NCI-H2107 (cell line): ENCODE data around the gene SBF2.

Experiments used
- DNase-seq: peaks from one replicate; lab custom pipeline; 2025; lab: John Stamatoyannopoulos, UW

The SBF2 gene

GRCh38 chr11:9772218-9772617, 521.8 kb downstream of the SBF2 start:
- no peak for DNase-seq

- DNase-seq: no peak
Measured at GRCh38 chr11:9771071-9771511, 522.9 kb downstream of the SBF2 start.

- no peak for DNase-seq
Measured at GRCh38 chr11:9769621-9770020, 524.4 kb downstream of the SBF2 start.

GRCh38 chr11:9765320-9766101, 528.5 kb downstream of the SBF2 start:
- no peak for DNase-seq

GRCh38 chr11:9763301-9763700, 530.7 kb downstream of the SBF2 start:
- DNase-seq: no peak

GRCh38 chr11:9762531-9762930, 531.5 kb downstream of the SBF2 start:
- no peak for DNase-seq

- DNase-seq: no peak
Measured at GRCh38 chr11:9761441-9761945, 532.5 kb downstream of the SBF2 start.

- no peak for DNase-seq
Measured at GRCh38 chr11:9760193-9760575, 533.8 kb downstream of the SBF2 start.

- peak; percentile 31 for DNase-seq
Measured at GRCh38 chr11:9759519-9760192, 534.4 kb downstream of the SBF2 start.

GRCh38 chr11:9758637-9759518, 535.1 kb downstream of the SBF2 start:
- no peak for DNase-seq

- peak; percentile 37 for DNase-seq
Measured at GRCh38 chr11:9757809-9758636, 536.0 kb downstream of the SBF2 start.

GRCh38 chr11:9756878-9757277, 537.1 kb downstream of the SBF2 start:
- no peak for DNase-seq

- DNase-seq: no peak
Measured at GRCh38 chr11:9756461-9756860, 537.6 kb downstream of the SBF2 start.

- no peak for DNase-seq
Measured at GRCh38 chr11:9755561-9756185, 538.3 kb downstream of the SBF2 start.

- no peak for DNase-seq
Measured at GRCh38 chr11:9754010-9754471, 540.0 kb downstream of the SBF2 start.

GRCh38 chr11:9753021-9753420, 541.0 kb downstream of the SBF2 start:
- no peak for DNase-seq

- DNase-seq: no peak
Measured at GRCh38 chr11:9752091-9752490, 541.9 kb downstream of the SBF2 start.

- no peak for DNase-seq
Measured at GRCh38 chr11:9750551-9750950, 543.5 kb downstream of the SBF2 start.

GRCh38 chr11:9748361-9748970, 545.6 kb downstream of the SBF2 start:
- no peak for DNase-seq

- no peak for DNase-seq
Measured at GRCh38 chr11:9747828-9748227, 546.2 kb downstream of the SBF2 start.
